MCF 10A (cell line): ENCODE measurements around the gene FCGBP. TPM values are rescaled to one million over a fixed set of nuclear protein-coding genes. Genes with fewer than 3 reads are reported as not detected.
"Not testable (repeated sequence)": the region's sequence is repeated elsewhere in the genome, so short reads cannot be mapped to it uniquely, and the experiment has no call there.

Experiments
- BruUV-seq: library from RNA; stranded (reverse); fragments of 400-500 nt; replicated peaks from 2 replicates; lab custom pipeline; 2021; lab: Mats Ljungman, UMichigan
- CTCF ChIA-PET: fragments of 300-600 bp; sonication (Branson Sonifier 250); formaldehyde crosslinking; extraction: SDS; loops from one replicate; lab custom pipeline; 2021; ENCODE audit warnings: antibody characterized with exemption, inconsistent platforms; lab: Yijun Ruan, JAX
- POLR2A ChIA-PET: fragments of 300-600, 350-650 bp; sonication (Branson Sonifier 250); formaldehyde crosslinking; extraction: SDS; loops from one replicate; lab custom pipeline; 2020; ENCODE audit warnings: antibody characterized with exemption, inconsistent platforms; lab: Yijun Ruan, JAX
- DNase-seq: peaks from one replicate; pipeline ENCODE4 v3.0.0-alpha.2; 2018; ENCODE audit not compliant: unreplicated experiment
- H3K27ac Mint-ChIP-seq: one replicate; pipeline ENCODE4 v1.8.0; 2022; ENCODE audit warnings: mild to moderate bottlenecking, low read depth, mixed read lengths; ENCODE audit not compliant: unreplicated experiment
- H3K27me3 Mint-ChIP-seq: one replicate; pipeline ENCODE4 v1.8.0; 2022; ENCODE audit warnings: mixed read lengths; ENCODE audit not compliant: insufficient read depth, unreplicated experiment
- H3K36me3 Mint-ChIP-seq: one replicate; pipeline ENCODE4 v1.8.0; 2022; ENCODE audit warnings: mild to moderate bottlenecking, moderate library complexity, mixed read lengths; ENCODE audit not compliant: insufficient read depth, unreplicated experiment
- H3K4me1 Mint-ChIP-seq: one replicate; pipeline ENCODE4 v1.8.0; 2022; ENCODE audit warnings: mixed read lengths; ENCODE audit not compliant: insufficient read depth, unreplicated experiment
- H3K4me3 Mint-ChIP-seq: one replicate; pipeline ENCODE4 v1.8.0; 2022; ENCODE audit warnings: mild to moderate bottlenecking, moderate library complexity, mixed read lengths; ENCODE audit not compliant: unreplicated experiment
- H3K9me3 Mint-ChIP-seq: one replicate; pipeline ENCODE4 v1.8.0; 2022; ENCODE audit warnings: mixed read lengths; ENCODE audit not compliant: unreplicated experiment
- intact Hi-C: fragments of 100-400 bp; cut with micrococcal nuclease; formaldehyde crosslinking; loops from 2 replicates; pipeline ENCODE4 v1.14.1; 2022
- total RNA-seq: library from RNA; stranded (reverse); gene quantifications from 2 replicates; pipeline ENCODE4 v1.2.3, GENCODE V29; 2022
- TF ChIP-seq, protein P1 (sequence below): fragments of 200-600 bp; IDR thresholded peaks from one replicate; pipeline ENCODE4 v1.8.0; 2022; ENCODE audit warnings: antibody characterized with exemption, mild to moderate bottlenecking; ENCODE audit not compliant: unreplicated experiment

FCGBP gene
- total RNA-seq, 1 experiment from 2014 or later, result 0.96 TPM

DNA sequence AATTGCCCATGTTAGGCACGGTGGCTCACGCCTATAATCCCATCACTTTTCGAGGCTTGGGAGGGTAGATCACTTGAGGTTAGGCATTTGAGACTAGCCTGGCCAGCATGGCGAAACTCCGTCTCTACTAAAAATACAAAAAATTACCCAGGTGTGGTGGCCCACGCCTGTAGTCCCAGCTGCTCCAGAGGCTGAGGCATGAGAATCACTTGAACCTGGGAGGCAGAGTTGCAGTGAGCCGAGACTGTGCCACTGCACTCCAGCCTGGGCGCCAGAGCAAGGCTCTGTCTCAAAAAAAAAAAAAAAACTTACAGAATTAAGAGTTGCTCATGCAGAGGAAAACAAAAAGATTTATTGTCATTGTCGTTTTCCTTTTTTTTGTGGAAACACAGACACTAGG is 33.1 kb upstream of the FCGBP start:
- TF ChIP-seq, protein P1, sequence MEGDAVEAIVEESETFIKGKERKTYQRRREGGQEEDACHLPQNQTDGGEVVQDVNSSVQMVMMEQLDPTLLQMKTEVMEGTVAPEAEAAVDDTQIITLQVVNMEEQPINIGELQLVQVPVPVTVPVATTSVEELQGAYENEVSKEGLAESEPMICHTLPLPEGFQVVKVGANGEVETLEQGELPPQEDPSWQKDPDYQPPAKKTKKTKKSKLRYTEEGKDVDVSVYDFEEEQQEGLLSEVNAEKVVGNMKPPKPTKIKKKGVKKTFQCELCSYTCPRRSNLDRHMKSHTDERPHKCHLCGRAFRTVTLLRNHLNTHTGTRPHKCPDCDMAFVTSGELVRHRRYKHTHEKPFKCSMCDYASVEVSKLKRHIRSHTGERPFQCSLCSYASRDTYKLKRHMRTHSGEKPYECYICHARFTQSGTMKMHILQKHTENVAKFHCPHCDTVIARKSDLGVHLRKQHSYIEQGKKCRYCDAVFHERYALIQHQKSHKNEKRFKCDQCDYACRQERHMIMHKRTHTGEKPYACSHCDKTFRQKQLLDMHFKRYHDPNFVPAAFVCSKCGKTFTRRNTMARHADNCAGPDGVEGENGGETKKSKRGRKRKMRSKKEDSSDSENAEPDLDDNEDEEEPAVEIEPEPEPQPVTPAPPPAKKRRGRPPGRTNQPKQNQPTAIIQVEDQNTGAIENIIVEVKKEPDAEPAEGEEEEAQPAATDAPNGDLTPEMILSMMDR, result no peak
- Mint-ChIP-seq H3K27me3 (no peaks in the 10 kb centered on the region), H3K27ac (peak overlapping the region; percentile 98), H3K4me3 (no peak overlapping the region), H3K4me1 (peaks cover 19% of the 10 kb centered on the region), H3K9me3 (no peaks in the 10 kb centered on the region), H3K36me3 (peaks cover 33% of the 10 kb centered on the region)
- intact Hi-C loops, result no loop called here
- no peak for DNase-seq
- ChIA-PET POLR2A (interaction anchor here (0.7 kb wide), 1 partner anchor 20 kb away, joined by 4 read pairs; no protein-coding TSS in a partner anchor), CTCF (interaction anchor here (5.1 kb wide), 1 partner anchor 123 kb away, joined by 67 read pairs; the partner anchor contains the start of gene FBL)
- no TSS peak for BruUV-seq

DNA sequence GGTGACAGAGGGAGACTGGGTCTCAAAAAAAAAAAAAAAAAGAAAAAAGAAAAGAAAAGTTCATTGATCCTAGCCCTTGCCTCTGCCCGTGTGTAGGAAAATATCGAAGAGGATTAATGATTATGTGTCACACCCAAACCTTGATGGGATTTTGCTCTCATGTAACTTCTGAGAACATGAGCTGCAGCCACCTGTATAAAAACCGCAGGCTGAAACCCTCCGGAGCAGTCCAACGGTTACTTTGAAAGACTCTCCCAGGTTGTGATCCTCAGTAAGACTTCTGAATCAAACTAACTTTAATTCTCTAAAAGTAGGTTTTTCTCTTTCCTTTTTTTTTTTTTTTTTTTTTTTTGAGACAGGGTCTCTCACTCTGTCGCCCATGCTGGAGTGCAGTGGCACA is 32.2 kb upstream of the FCGBP start:
- H3K4me3 Mint-ChIP-seq, result no peak overlapping the region
- peaks cover 16% of the 10 kb centered on the region for H3K4me1 Mint-ChIP-seq
- DNase-seq, result no peak
- H3K27ac Mint-ChIP-seq, result no peak overlapping the region
- POLR2A ChIA-PET, result no interaction called here
- CTCF ChIA-PET, result interaction anchor here (0.7 kb wide), 1 partner anchor 505 kb away, joined by 3 read pairs; no protein-coding TSS in a partner anchor
- TF ChIP-seq, protein P1, result no peak
- peaks cover 28% of the 10 kb centered on the region for H3K36me3 Mint-ChIP-seq
- no TSS peak for BruUV-seq
- H3K9me3 Mint-ChIP-seq, result no peaks in the 10 kb centered on the region
- no peaks in the 10 kb centered on the region for H3K27me3 Mint-ChIP-seq
- intact Hi-C loops, result no loop called here

DNA sequence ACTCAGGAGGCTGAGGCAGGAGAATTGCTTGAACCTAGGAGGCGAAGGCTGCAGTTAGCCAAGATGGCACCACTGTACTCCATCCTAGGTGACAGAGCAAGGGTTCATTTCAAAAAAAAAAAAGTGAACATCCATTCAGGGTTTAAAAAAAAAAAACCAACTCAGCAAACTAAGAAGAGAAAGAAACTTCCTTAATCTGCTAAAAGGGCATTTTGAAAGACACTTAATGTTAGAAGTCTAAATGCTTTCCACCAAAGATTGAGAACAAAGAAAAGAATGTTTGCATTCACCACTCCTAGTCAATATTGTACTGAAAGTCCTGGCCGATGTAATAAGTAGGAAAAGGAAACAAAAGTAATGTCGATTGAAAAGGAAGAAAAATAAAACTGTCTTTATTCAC is 29.5 kb upstream of the FCGBP start:
- TF ChIP-seq, protein P1, result no peak
- Mint-ChIP-seq H3K4me3 (no peak overlapping the region), H3K27ac (no peak overlapping the region), H3K4me1 (peaks cover under 1% of the 10 kb centered on the region), H3K36me3 (peaks cover 16% of the 10 kb centered on the region), H3K27me3 (no peaks in the 10 kb centered on the region), H3K9me3 (no peaks in the 10 kb centered on the region)
- BruUV-seq, result no TSS peak
- POLR2A ChIA-PET, result no interaction called here
- DNase-seq, result no peak
- CTCF ChIA-PET, result interaction anchor here (0.6 kb wide), 1 partner anchor 120 kb away, joined by 3 read pairs; no protein-coding TSS in a partner anchor
- intact Hi-C loops, result no loop called here

DNA sequence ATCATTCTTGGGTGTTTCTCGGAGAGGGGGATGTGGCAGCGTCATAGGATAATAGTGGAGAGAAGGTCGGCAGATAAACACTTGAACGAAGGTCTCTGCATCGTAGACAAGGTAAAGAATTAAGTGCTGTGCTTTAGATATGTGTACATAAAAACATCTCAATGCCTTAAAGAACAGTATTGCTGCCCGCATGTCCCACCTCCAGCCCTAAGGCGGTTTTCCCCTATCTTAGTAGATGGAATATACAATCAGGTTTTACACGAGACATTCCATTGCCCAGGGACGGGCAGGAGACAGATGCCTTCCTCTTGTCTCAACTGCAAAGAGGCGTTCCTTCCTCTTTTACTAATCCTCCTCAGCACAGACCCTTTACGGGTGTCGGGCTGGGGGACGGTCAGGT is 25.0 kb upstream of the FCGBP start:
- H3K27ac Mint-ChIP-seq, DNase-seq, BruUV-seq, H3K27me3 Mint-ChIP-seq, POLR2A ChIA-PET, H3K4me1 Mint-ChIP-seq, H3K4me3 Mint-ChIP-seq, intact Hi-C loops, CTCF ChIA-PET, H3K36me3 Mint-ChIP-seq, H3K9me3 Mint-ChIP-seq: not testable (repeated sequence)

DNA sequence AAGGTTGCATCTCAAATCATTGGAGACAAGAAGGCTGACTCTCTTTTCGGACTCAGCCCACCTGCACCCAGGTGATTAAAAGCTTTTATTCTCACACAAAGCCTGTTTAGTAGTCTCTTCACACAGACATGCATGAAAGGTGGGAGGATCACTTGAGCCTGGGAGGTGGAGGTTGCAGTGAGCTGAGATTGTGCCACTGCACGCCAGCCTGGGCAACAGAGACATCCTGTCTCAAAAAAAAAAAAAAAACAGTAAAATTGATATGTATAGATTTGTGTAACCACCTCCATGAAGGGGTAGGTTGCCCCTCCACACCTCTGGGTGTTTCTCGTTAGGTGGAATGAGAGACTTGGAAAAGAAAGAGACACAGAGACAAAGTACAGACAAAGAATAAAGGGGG is 24.5 kb upstream of the FCGBP start:
- H3K27me3 Mint-ChIP-seq, H3K9me3 Mint-ChIP-seq, H3K4me1 Mint-ChIP-seq, H3K36me3 Mint-ChIP-seq, BruUV-seq, CTCF ChIA-PET, DNase-seq, POLR2A ChIA-PET, intact Hi-C loops, H3K4me3 Mint-ChIP-seq, H3K27ac Mint-ChIP-seq: not testable (repeated sequence)

DNA sequence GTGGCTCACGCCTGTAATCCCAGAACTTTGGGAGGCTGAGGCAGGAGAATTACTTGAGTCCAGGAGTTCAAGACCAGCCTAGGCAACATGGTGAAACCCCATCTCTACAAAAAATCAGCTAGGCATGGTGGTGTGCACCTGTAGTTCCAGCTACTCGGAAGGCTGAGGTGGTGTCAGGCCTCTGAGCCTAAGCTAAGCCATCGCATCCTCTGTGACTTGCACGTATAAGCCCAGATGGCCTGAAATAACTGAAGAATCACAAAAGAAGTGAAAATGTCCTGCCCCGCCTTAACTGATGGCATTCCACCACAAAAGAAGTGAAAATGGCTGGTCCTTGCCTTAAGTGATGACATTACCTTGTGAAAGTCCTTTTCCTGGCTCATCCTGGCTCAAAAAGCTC is 23.5 kb upstream of the FCGBP start:
- intact Hi-C loops, H3K27ac Mint-ChIP-seq, H3K27me3 Mint-ChIP-seq, H3K4me3 Mint-ChIP-seq, H3K9me3 Mint-ChIP-seq, BruUV-seq, DNase-seq, POLR2A ChIA-PET, H3K4me1 Mint-ChIP-seq, H3K36me3 Mint-ChIP-seq: not testable (repeated sequence)
- CTCF ChIA-PET, result interaction anchor here (0.6 to 0.8 kb wide), 2 partner anchors 183 to 616 kb away, joined by 4 to 6 read pairs; no protein-coding TSS in a partner anchor
